ENCODE measurements around the gene TRAF4.
"Not testable (repeated sequence)": the region's sequence is repeated elsewhere in the genome, so short reads cannot be mapped to it uniquely, and the experiment has no call there.

Gene TRAF4

DNA sequence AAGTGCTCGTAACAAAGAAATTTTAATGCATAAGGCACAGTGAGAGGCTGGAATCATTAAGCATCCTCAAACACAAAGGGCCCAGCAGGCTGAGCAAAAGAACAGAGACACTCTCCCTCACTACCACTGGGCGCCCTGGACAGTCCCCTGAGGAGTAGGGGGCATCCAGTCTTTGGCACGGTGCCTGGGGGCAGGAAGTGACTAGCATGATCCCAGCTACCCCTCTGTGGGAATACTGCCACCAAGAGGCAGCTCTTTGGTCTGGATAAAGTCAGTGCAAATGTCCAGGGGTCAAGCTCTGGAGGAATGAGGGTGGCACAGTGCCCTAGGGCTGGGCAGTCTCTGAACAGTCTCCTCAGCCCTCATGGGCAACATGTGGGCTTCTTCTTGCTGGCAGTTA, 29.5 kb upstream of the TRAF4 start:
- no peak for DNase-seq (ENCODE audit: low read depth, low spot score)

DNA sequence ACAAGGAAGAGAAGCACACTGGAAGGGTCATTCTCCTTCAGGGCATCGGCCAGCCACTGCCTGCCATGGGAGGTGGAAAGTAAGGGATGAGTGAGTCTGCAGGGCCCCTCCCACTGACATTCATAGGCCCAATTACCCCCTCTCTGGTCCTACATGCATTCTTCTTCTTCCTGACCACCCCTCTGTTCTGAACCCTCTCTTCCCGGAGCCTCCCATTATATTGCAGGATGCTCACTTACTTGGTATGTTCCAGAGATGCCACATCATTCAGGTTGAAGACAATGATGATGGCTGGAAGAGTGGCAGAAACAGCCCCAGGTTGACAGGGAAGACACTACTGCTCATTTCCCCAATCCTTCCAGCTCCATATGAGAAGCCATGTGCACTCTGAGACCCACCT, 28.6 kb upstream of the TRAF4 start:
- DNase-seq (ENCODE audit: low read depth, low spot score): no peak

DNA sequence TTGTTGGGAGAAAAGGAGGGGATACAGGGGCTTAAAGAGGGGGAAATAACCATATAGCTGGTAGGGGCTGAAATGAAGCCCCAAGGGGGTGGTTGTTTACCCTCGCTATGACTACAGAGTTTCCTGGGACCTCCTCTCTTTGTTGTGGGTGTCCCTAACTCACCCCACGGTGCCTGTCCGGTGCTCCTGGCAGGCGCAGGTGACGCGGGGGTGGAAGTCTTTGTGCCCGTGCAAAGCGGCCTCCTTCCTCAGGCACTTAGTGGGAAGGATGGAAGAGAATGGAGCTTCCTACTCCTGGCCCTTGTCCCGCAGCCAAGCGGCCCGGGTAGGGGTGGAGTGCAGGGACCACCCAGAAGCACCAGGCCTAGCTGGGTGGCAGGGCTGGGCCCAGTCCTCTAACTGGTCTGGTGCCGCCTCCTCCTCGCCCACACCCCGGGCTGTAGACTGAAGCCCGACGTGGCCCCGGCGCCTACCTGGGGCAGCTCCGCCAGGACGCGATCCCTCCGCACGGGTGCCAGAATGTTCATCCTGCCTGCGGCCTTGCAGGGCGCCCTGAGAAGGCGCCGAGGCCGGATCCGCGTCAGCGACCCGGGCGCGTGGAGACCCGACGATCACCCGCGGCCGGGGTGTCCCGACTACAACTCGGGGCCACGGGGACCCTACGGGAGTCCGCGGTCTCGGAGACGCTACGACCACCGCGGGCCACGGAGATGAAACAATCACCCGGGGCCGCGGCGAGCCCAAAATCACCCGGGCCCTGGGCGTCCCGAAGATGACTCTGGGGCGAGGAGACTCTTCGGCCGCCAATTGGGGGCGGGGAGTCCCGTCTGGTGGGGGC, 26.9 kb upstream of the TRAF4 start:
- DNase-seq (ENCODE audit: low read depth, low spot score): peak; percentile 69

DNA sequence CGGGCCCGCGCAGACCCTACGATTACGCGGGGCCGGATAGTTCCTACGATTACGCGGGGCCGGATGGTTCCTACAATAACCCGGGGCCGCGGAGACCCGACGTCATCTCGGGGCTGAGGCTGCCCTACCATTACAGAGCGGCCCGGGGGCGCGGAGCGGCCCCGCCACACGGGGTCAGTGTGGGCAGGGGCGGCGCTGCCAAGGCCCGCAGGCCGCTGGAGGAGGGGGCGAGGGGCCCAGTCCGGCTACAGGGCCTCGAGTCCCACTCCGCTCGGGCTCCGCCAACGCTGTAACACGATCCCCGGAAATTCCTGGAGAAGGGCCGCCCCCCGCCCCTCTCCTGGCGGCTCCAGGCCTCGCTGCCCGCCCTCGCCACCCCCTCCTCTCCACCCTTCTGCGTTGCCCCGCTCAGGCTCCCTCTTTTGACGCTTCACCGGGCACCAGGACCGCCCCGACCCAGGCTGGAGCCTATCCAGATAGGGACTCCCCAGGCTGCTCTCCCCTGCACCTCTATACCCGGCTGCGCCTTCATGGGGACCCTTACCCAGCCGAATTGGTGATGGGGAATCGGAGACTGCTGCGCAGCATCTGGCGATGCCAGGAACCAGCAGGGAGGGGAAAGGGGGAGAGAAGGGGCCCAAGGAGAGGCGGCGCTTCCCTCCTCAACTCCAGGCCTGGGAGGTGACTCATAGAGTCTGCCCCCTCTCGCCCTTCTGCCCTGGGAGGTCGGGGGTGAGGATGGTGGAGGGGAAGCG, 26.1 kb upstream of the TRAF4 start, which contains the start of gene RAB34:
RAB34 (minus strand) TSS at position 291 of the 755 bp plus-strand sequence. CDS start 602 bp downstream, outside the sequence.
- peak; percentile 93 for DNase-seq (ENCODE audit: low read depth, low spot score)

DNA sequence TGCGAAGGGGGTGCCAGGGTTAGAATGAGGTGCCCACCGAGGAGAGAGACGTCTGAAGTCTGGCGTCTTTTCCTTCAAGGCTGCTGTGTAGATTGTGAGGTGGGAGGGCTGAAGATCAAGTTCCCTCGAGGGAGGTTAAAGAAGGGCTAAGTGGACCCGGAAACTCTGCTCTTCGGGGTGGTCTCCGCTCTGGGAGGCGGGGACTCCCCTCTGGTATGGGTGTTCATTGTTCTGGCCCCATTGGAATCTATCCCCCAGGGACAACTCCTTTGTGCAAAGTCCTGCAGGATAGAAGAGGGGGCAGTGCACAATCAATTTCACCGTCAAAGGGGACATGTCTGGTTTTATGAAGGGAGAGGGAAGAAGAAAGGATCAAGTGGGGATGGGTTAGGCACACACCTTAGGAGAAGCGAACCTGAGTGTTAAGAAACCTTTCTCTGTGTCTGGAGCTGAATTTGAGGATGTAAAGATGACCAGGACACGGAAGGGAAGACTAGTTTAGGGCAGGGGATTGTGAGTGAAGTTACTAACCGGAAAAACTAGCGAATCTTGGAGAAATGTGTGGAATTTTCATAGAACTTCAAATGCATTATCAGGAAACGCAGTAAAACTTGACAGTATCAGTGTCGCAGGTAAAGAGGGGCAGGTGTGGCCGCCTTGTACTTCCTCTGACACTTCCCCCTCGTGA, 25.3 kb upstream of the TRAF4 start:
- no peak for DNase-seq (ENCODE audit: low read depth, low spot score)

DNA sequence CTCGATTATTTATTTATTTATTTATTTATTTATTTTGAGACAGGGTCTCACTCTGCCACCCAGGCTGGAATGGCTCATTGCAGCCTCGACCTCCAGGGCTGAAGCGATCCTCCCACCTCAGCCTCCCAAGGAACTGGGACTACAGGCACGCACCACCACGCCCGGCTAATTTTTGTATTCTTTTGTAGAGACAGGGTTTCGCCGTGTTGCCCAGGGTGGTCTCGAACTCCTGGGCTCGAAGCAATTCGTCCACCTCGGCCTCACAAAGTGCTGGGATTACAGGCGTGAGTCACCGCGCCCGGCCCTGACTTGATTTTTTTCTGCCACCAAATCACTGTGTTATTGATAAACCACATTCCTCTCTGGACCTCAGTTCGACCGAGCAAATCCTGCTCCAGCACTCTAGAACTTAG, 24.8 kb upstream of the TRAF4 start:
- no peak for DNase-seq (ENCODE audit: low read depth, low spot score)

DNA sequence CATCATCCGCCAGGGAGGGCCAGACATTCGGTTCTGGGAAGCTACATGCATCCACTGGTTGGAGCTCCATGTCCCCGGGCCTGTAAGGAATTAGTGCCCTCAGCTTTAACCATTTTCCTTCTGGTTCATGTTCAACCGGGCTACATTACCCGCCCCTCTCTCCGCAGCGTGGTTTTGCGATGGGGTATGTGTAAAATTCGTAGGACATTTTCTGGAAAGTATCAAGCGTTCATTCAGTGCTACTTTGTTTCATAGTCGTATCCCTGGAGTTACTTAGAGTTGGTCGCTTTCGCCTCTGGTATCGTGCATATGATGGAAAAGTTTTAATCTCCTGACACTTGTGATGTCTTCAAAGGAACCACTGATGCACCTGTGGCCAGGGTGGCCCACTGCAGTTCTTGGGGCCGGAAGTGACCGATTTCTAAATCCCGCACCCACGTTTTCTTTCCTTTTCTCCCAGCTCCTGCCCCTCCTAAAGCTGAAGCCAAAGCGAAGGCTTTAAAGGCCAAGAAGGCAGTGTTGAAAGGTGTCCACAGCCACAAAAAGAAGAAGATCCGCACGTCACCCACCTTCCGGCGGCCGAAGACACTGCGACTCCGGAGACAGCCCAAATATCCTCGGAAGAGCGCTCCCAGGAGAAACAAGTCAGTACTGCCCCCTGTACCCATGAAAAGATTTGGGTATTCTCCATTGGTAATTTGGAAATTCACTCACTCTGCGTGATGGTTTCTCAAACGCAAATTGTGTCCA, 23.4 kb upstream of the TRAF4 start:
- no peak for DNase-seq (ENCODE audit: low read depth, low spot score)

DNA sequence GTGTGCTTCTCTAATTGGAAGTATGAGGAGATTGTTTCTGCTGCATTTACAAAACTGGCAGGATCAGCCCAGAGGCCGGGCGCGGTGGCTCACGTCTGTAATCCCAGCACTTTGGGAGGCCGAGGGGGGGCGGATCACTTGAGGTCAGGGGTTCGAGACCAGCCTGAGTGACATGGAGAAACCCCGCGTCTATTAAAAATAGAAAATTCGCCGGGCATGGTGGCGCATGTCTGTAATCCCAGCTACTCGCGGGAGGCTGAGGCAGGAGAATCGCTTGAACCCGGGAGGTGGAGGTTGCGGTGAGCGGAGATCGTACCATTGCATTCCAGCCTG, 22.8 kb upstream of the TRAF4 start:
- DNase-seq (ENCODE audit: low read depth, low spot score): not testable (repeated sequence)

DNA sequence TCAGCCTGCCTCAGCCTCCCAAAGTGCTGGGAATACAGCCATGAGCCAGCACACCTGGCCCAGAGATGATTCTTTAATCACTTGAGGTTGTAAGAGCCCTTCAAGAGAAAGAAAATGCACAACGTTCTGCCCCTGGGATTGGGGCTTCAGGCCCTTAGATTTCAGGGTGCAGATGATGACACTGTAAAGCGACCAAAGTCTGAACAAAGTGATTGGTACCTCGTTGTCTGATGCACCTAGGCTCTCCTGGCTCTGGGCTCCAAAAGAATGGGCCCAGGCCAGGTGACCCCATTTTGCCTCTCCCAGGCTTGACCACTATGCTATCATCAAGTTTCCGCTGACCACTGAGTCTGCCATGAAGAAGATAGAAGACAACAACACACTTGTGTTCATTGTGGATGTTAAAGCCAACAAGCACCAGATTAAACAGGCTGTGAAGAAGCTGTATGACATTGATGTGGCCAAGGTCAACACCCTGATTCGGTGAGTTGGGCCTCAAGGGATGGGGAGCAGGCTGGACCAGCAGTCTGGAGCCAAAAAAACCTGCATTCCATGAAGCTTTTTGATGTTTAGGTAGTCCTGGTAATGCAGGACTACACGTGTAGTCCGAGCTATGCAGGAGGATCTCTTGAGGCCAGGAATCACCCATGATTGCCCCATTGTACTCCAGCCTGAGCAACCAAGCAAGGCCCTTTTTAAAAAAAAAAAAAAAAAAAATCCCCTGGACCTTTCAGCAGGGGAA, 21.2 kb upstream of the TRAF4 start:
- no peak for DNase-seq (ENCODE audit: low read depth, low spot score)

DNA sequence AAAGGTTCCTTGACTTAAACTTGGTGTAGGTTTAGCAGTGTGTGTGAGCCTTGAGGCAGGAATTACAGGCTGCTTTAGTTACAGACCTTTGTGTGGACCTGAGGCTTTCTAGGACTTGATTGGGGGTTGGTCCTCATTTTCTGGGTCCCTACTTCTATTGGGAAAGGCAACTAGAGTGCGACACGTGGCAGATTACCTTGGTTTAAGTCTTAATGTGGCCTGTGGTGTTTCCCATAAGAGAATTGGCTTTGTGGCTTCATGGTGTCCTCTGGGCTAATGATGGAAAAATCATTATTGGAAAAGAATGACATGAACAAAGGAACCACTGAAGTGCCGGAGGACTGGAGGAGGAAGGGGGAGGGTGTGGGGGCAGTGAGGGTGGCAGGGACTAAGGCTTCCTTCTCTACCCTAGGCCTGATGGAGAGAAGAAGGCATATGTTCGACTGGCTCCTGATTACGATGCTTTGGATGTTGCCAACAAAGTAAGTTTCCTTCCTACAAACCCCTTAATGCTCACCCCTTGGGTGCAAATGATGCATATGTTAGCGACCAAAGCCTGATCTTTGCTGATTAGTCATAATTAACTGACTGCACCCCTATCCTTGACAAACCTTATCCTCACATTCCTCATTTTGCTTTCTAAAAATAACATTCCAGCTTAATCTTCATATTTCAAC, 20.5 kb upstream of the TRAF4 start:
- DNase-seq (ENCODE audit: low read depth, low spot score): no peak

DNA sequence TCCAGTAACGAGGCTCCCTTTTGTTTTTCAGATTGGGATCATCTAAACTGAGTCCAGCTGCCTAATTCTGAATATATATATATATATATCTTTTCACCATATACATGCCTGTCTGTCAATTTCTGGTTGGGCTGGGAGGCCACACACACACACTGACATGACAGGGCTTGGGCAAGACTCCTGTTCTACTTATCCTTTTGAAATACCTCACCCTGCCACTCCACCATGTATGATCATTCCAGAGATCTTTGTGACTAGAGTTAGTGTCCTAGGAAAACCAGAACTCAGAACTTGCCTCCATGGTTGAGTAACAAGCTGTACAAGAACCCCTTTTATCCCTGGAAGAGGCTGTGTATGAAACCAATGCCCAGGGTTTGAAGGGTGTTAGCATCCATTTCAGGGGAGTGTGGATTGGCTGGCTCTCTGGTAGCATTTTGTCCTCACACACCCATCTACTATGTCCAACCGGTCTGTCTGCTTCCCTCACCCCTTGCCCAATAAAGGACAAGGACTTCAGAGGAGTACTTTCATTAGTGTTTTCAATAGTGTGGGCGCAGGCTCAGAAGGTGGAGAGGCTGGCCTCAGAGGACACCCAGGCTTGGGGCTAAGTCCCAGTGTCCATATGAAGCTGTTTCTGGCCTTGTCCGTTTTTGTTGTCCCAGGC, 19.8 kb upstream of the TRAF4 start:
- DNase-seq (ENCODE audit: low read depth, low spot score): not testable (repeated sequence)

DNA sequence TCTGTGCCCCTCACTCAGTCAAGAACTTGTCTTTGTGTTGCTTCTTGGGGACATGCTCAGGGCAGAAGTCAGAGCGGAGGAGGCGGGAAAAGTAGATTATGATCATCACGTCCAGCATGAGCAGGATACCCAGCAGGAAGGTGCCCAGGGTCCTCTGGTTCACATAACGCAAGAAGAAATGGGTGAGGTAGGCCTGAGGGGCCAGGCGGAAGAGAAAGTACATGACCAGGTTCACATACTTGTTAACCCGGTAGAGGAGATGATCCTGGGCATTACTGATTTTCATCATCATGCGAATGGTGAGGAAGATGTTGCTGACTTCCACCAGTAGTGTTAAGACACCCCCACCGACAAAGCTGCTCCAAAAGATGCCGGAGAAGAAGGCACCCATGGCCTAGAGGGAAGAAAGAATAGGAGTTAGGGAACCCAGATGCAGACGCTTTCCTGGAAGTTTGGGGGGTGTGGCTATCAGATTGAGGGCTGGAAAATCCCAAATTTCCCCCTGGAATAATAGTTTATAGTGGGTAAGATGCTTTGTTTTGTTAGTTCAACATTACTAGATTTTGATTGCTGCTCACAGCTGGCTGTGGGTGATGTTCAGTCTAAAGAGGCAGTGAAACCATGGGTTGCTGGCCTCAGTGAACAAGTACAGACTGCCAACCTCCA, 19.2 kb upstream of the TRAF4 start:
- no peak for DNase-seq (ENCODE audit: low read depth, low spot score)

DNA sequence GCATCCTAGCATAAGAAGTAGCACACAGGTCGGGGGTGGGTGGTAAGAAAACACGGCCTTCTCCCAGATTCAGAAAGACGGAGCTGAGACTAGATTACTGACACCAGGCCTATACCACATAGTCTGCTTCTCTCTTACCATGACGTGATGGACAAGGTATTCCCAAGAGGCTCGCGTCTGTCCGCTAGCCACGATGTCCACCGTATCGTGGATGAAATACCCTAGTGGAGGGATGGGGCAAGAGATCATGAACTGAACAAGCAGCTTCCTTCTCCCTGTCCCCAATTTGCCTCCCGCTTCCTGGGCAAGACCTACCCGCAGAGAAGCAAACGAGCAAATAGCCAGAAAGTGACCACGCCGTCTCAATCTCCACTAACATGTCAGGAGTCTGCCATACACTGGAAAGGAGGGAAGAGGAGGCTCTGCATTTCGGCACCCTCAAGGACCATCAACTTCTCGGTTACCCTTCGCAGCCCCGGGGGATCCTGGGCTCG, 18.6 kb upstream of the TRAF4 start:
- no peak for DNase-seq (ENCODE audit: low read depth, low spot score)

DNA sequence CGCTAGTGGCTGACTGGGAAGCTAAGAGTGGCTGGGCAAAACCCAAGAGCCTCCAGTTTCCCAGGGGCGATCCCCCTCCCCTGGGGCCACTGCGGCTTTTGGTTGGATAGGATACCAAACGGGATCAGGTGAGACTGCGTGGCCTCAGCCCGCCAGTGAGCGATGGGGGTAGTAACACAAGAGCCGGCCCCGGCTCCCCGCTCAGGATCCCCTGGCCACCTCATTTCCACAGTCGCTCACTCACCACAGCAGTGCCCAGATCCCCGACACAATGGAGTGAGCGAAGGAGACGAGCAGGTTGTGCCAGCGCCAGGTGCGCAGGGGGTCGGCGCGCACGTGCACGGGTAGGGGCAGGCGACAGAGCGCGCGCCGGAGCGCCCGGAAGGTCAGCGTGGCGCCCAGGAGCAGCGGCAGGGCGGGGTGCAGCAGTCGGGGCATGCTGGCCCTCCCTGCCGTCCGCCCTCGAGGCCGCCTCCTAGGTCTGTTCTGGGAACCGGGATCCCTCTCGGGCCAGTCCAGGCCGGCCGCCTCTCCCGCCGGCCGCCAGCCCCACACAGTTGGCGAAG, 18.1 kb upstream of the TRAF4 start:
- DNase-seq (ENCODE audit: low read depth, low spot score): peak; percentile 92

DNA sequence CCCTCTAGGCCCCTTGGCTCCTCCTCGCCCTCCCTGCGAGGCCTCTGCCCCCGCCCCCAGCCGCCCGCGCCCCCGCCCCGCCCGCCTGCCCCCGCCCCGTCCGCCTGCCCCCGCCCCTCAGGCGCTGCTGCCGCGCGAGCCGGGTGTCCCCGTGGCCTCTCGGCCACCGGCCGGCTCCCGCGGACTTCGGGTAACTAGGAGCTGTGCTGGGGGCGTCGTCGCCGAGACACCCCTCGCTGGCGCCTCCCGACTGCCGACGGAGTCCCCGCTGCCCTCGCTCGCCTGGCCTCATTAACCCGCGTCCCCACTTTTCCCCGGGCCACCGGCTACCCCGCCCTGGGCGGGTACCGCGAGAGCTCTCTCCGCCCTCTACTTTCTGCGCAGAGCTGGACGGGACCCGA, 17.6 kb upstream of the TRAF4 start, which contains the start of gene TLCD1:
TLCD1 (minus strand) TSS at position 8 of the 401 bp plus-strand sequence. CDS start 136 bp downstream, outside the sequence.
- DNase-seq (ENCODE audit: low read depth, low spot score): no peak

DNA sequence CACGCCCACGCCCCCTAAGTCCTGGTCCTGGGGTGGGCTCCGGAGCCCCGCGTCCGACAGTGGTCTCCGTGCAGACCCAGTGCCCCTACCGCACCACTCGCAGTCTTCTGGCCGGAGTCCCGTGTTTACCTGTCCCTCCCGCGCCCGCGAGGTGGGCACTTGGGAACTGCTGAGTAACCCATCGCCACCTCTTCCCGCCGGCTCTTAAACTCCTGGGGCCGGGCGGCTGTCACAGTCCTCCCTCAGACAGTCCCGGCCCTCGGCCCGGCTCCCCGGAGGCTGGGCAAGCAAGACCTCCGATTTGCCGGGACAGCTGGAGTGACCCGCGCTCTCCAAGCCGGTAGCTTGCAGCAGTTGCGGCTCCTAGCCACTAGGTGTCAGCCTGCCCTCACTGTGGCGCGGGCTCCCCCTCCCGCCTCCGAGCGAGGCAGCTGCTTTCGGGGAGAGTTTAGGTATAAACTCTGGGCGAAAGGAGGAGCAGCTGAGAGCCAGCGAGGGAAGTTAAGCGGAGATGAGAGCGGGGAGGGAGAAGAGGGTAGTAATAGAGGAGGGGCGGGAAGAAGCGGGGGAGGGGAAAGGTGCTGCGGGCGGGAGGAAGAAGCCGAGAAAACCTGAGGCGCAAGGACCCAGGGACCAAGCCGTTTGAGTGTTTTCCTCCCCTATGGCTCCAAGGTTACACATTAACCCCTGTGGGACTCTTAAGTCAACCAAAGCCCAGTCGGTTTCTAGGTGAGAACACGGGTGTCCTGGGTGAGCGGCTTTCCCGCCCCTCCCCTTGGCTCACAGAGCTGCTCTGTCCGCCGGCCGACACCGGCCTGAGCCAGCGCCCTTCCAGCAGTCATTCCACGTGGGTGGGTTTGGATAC, 17.0 kb upstream of the TRAF4 start:
- DNase-seq (ENCODE audit: low read depth, low spot score): peak; percentile 99

DNA sequence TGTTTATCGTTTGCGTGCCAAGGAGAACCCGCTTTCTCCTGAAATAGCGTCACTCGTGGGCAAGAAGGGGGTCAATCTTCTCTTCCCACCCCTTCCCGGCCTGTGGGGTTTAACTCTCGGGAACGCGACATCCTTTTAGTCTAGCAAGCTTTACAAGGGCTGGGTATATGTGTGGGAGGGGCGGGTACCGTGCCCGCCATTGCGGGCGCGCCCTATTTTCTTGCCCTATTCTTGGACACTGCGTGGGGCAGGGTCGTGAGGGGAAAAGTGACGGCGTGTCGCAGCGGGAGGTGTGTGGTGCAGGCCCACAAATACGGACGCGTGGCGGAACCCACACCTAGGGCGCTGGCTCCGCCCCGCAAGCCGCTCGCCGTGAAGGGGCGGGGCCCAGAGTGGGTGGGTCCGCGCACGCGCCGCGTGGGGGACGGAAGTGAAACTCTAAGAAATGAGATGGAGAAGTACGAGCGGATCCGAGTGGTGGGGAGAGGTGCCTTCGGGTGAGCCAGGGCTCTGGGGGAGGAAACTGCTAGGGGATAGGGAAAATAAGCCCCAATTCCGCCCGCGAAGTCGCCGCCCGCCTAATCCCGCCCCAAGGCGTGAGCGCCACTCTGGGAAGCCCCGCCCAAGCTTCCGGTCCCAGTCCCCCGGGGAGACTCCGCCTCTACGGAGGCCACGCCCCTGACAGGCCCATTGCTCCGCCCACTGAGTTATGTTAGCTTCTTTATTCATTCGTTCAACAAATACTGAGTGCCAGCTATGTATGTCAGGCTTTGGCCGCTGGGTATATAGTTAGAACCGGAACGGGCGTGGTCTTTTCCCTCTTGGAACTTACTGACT, 15.2 kb upstream of the TRAF4 start, which contains the start of gene NEK8:
NEK8 (plus strand) TSS at position 425 of the 837 bp plus-strand sequence; CDS start at position 451, 26 bp downstream.
- peak; percentile 93 for DNase-seq (ENCODE audit: low read depth, low spot score)

All from ELF-1 (cell line).